ENCODE data around the gene IRF3. TPM values are rescaled to one million over a fixed set of nuclear protein-coding genes. Genes with fewer than 3 reads are reported as not detected.
A peak's percentile ranks its signal among the peaks of the same experiment; 100 is the strongest.

Gene IRF3
- total and polyA plus RNA-seq, 4 experiments from 2014 or later, result 64.1 to 386 (median 220) TPM

- ChIA-PET POLR2A (ENCODE audit: partially characterized antibody) (no interaction called here), CTCF (ENCODE audit: partially characterized antibody) (interaction anchor here (1.4 to 1.6 kb wide), 2 partner anchors 94 to 184 kb away, joined by 3 to 4 read pairs; no protein-coding TSS in a partner anchor)
- Histone ChIP-seq H3K4me1 (ENCODE audit: insufficient read depth, low read length) (peaks cover 25% of the 10 kb centered on the region), H3K27ac (ENCODE audit: low read depth, low read length) (no peak overlapping the region), H3K4me3 (ENCODE audit: low read length in 2 of 2) (no peak overlapping the region), H3K9me3 (ENCODE audit: control insufficient read depth in 1 of 2, low read length in 2 of 2) (no peaks in the 10 kb centered on the region), H3K27me3 (ENCODE audit: insufficient read depth, low read length) (no peaks in the 10 kb centered on the region), H3K36me3 (ENCODE audit: insufficient read depth, low read length) (peaks cover 34% of the 10 kb centered on the region)
- H3K4me3 Mint-ChIP-seq, result no peak overlapping the region
- no peaks in the 10 kb centered on the region for H3K9me3 Mint-ChIP-seq
- peaks cover 25 to 44% of the 10 kb centered on the region in 2 donors for H3K36me3 Mint-ChIP-seq
- peaks cover 12 to 24% (median 18%) of the 10 kb centered on the region in 4 donors for H3K4me1 Mint-ChIP-seq
- intact Hi-C loops (cut with micrococcal nuclease), result no loop called here
- peaks cover 6 to 12% of the 10 kb centered on the region in 2 donors for H3K27me3 Mint-ChIP-seq
- DNase-seq, result peak in 1 of 5 donors; percentile 15
- H3K27ac Mint-ChIP-seq, result no peak overlapping the region
These were observed 20.9 kb upstream of the IRF3 start for GRCh38 chr19:49686503-49687088.

GRCh38 chr19:49685845-49686332 lies 20.2 kb upstream of the IRF3 start:
- Histone ChIP-seq H3K27ac (ENCODE audit: low read depth, low read length) (no peak overlapping the region), H3K4me1 (ENCODE audit: insufficient read depth, low read length) (peaks cover 22% of the 10 kb centered on the region), H3K27me3 (ENCODE audit: insufficient read depth, low read length) (no peaks in the 10 kb centered on the region), H3K9me3 (ENCODE audit: control insufficient read depth in 1 of 2, low read length in 2 of 2) (no peaks in the 10 kb centered on the region), H3K4me3 (ENCODE audit: low read length in 2 of 2) (no peak overlapping the region), H3K36me3 (ENCODE audit: insufficient read depth, low read length) (peaks cover 34% of the 10 kb centered on the region)
- Mint-ChIP-seq H3K9me3 (no peaks in the 10 kb centered on the region), H3K4me1 (peaks cover 9 to 20% (median 15%) of the 10 kb centered on the region in 4 donors), H3K27ac (no peak overlapping the region), H3K27me3 (peaks cover 5 to 7% of the 10 kb centered on the region in 2 donors), H3K4me3 (no peak overlapping the region), H3K36me3 (peaks cover 26 to 45% of the 10 kb centered on the region in 2 donors)
- POLR2A ChIA-PET (ENCODE audit: partially characterized antibody), result interaction anchor here (0.6 kb wide), 1 partner anchor 9 kb away, joined by 3 read pairs; no protein-coding TSS in a partner anchor
- CTCF ChIA-PET (ENCODE audit: partially characterized antibody), result interaction anchor here (1.4 to 1.8 kb wide), 3 partner anchors 10 to 183 kb away, joined by 3 to 4 read pairs (median 4); no protein-coding TSS in a partner anchor
- intact Hi-C loops (cut with micrococcal nuclease), result no loop called here
- peak in 1 of 5 donors; percentile 12 for DNase-seq

GRCh38 chr19:49684983-49685553 lies 19.4 kb upstream of the IRF3 start:
- Histone ChIP-seq H3K9me3 (ENCODE audit: control insufficient read depth in 1 of 2, low read length in 2 of 2) (no peaks in the 10 kb centered on the region), H3K4me1 (ENCODE audit: insufficient read depth, low read length) (peaks cover 22% of the 10 kb centered on the region), H3K27ac (ENCODE audit: low read depth, low read length) (no peak overlapping the region), H3K27me3 (ENCODE audit: insufficient read depth, low read length) (no peaks in the 10 kb centered on the region), H3K36me3 (ENCODE audit: insufficient read depth, low read length) (peaks cover 34% of the 10 kb centered on the region), H3K4me3 (ENCODE audit: low read length in 2 of 2) (no peak overlapping the region)
- Mint-ChIP-seq H3K9me3 (no peaks in the 10 kb centered on the region), H3K4me1 (peaks cover 2 to 20% (median 12%) of the 10 kb centered on the region in 4 donors), H3K27me3 (no peaks in the 10 kb centered on the region), H3K27ac (no peak overlapping the region), H3K36me3 (peaks cover 26 to 45% of the 10 kb centered on the region in 2 donors), H3K4me3 (no peak overlapping the region)
- no peak for DNase-seq
- ChIA-PET CTCF (ENCODE audit: partially characterized antibody) (interaction anchor here (1.0 to 1.8 kb wide), 5 partner anchors 11 to 182 kb away, joined by 3 to 4 read pairs (median 3); no protein-coding TSS in a partner anchor), POLR2A (ENCODE audit: partially characterized antibody) (interaction anchor here (0.6 kb wide), 1 partner anchor 10 kb away, joined by 3 read pairs; no protein-coding TSS in a partner anchor)
- intact Hi-C loops (cut with micrococcal nuclease), result no loop called here

DNA sequence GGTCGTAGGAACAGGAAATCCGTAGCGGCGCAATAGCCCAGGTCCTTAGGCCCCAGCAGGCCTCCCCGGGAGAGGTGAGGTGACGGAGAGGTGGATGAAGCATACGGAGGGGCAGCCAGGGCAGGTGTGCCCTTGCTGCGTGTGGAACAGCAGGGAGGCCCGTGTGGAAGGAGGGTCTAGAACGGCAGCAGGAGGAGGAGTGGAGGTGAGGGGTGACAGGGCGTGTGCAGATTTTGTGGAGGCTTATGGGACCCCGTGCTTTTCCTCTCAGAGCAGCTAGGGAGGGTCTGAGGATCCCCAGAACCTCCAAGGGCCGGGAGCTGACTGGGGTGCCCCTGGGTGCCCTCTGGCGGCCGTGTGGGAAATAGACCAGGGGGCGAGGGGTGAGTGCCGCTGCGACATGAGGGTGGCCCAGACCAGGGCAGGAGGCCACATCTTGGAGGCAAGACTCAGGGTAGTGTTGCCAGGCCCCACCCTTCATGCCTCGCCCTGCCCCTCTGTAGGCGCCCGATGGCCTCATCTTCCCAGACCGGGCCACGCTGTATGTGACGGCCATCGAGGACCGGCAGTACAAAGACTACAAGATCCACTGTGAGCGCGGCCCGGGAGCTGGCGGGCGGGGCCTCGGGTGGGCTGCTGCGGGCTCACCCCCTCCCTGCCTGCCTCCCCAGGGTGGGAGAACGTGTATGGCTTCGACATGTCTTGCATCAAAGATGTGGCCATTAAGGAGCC lies 18.8 kb upstream of the IRF3 start:
- no peak overlapping the region for H3K27ac ChIP-seq (ENCODE audit: low read depth, low read length)
- H3K4me3 Mint-ChIP-seq, result no peak overlapping the region
- no peaks in the 10 kb centered on the region for H3K9me3 Mint-ChIP-seq
- DNase-seq, result peak in 2 of 5 donors; percentile 26 to 37
- no peak overlapping the region for H3K4me3 ChIP-seq (ENCODE audit: low read length in 2 of 2)
- no peaks in the 10 kb centered on the region for H3K27me3 ChIP-seq (ENCODE audit: insufficient read depth, low read length)
- peaks cover 26 to 44% of the 10 kb centered on the region in 2 donors for H3K36me3 Mint-ChIP-seq
- H3K36me3 ChIP-seq (ENCODE audit: insufficient read depth, low read length), result peaks cover 34% of the 10 kb centered on the region
- H3K9me3 ChIP-seq (ENCODE audit: control insufficient read depth in 1 of 2, low read length in 2 of 2), result no peaks in the 10 kb centered on the region
- CTCF ChIA-PET (ENCODE audit: partially characterized antibody), result interaction anchor here (0.7 to 1.8 kb wide), 4 partner anchors 12 to 114 kb away, joined by 3 to 4 read pairs (median 3); no protein-coding TSS in a partner anchor
- peak overlapping the region in 1 of 7 donors; percentile 48 for H3K27ac Mint-ChIP-seq
- POLR2A ChIA-PET (ENCODE audit: partially characterized antibody), result no interaction called here
- H3K4me1 ChIP-seq (ENCODE audit: insufficient read depth, low read length), result peaks cover 22% of the 10 kb centered on the region
- intact Hi-C loops (cut with micrococcal nuclease), result no loop called here
- peaks cover 6 to 22% (median 13%) of the 10 kb centered on the region in 4 donors for H3K4me1 Mint-ChIP-seq
- H3K27me3 Mint-ChIP-seq, result no peaks in the 10 kb centered on the region

DNA sequence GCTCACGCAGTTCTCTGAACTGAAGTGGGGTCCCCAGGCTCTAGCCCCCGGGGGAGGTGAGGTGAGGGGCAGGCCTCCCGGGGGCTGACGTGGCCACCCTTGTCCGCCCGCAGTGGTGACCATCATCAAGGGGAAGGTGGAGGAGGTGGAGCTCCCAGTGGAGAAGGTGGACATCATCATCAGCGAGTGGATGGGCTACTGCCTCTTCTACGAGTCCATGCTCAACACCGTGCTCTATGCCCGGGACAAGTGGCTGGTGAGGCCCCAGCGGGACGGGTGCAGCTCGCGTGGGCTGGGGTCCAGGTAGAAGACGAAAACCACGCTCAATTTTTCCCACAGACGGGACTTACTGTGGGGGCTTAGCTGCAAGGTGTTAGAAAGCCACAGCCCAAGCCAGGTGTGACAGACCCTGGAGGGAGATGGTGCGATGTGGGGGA lies 18.2 kb upstream of the IRF3 start:
- peaks cover 6 to 26% (median 13%) of the 10 kb centered on the region in 4 donors for H3K4me1 Mint-ChIP-seq
- ChIA-PET POLR2A (ENCODE audit: partially characterized antibody) (no interaction called here), CTCF (ENCODE audit: partially characterized antibody) (interaction anchor here (0.7 to 1.8 kb wide), 3 partner anchors 12 to 114 kb away, joined by 3 to 4 read pairs (median 3); no protein-coding TSS in a partner anchor)
- H3K4me3 Mint-ChIP-seq, result no peak overlapping the region
- peaks cover 23% of the 10 kb centered on the region for H3K4me1 ChIP-seq (ENCODE audit: insufficient read depth, low read length)
- intact Hi-C loops (cut with micrococcal nuclease), result no loop called here
- H3K27ac ChIP-seq (ENCODE audit: low read depth, low read length), result no peak overlapping the region
- H3K36me3 Mint-ChIP-seq, result peaks cover 26 to 44% of the 10 kb centered on the region in 2 donors
- peak in 1 of 5 donors; percentile 14 for DNase-seq
- peak overlapping the region in 1 of 7 donors; percentile 13 for H3K27ac Mint-ChIP-seq
- H3K4me3 ChIP-seq (ENCODE audit: low read length in 2 of 2), result no peak overlapping the region
- H3K9me3 ChIP-seq (ENCODE audit: control insufficient read depth in 1 of 2, low read length in 2 of 2), result no peaks in the 10 kb centered on the region
- H3K9me3 Mint-ChIP-seq, result no peaks in the 10 kb centered on the region
- H3K27me3 Mint-ChIP-seq, result no peaks in the 10 kb centered on the region
- H3K27me3 ChIP-seq (ENCODE audit: insufficient read depth, low read length), result no peaks in the 10 kb centered on the region
- peaks cover 34% of the 10 kb centered on the region for H3K36me3 ChIP-seq (ENCODE audit: insufficient read depth, low read length)

GRCh38 chr19:49682274-49682673 lies 16.6 kb upstream of the IRF3 start:
- Histone ChIP-seq H3K4me3 (ENCODE audit: low read length in 2 of 2) (no peak overlapping the region), H3K27ac (ENCODE audit: low read depth, low read length) (no peak overlapping the region), H3K36me3 (ENCODE audit: insufficient read depth, low read length) (peaks cover 34% of the 10 kb centered on the region), H3K9me3 (ENCODE audit: control insufficient read depth in 1 of 2, low read length in 2 of 2) (no peaks in the 10 kb centered on the region), H3K27me3 (ENCODE audit: insufficient read depth, low read length) (no peaks in the 10 kb centered on the region), H3K4me1 (ENCODE audit: insufficient read depth, low read length) (peaks cover 35% of the 10 kb centered on the region)
- Mint-ChIP-seq H3K27ac (peak overlapping the region in 4 of 7 donors; percentile 15 to 83 (median 54)), H3K36me3 (peaks cover 26 to 38% of the 10 kb centered on the region in 2 donors), H3K4me1 (peaks cover 9 to 37% (median 21%) of the 10 kb centered on the region in 4 donors), H3K27me3 (no peaks in the 10 kb centered on the region), H3K4me3 (peak overlapping the region in 2 of 8 donors; percentile 31 to 35), H3K9me3 (no peaks in the 10 kb centered on the region)
- DNase-seq, result peak in 1 of 5 donors; percentile 19
- ChIA-PET POLR2A (ENCODE audit: partially characterized antibody) (interaction anchor here (1.9 kb wide), 1 partner anchor 111 kb away, joined by 11 read pairs; no protein-coding TSS in a partner anchor), CTCF (ENCODE audit: partially characterized antibody) (interaction anchor here (0.9 to 1.5 kb wide), 2 partner anchors 135 to 176 kb away, joined by 3 to 5 read pairs; no protein-coding TSS in a partner anchor)
- intact Hi-C loops (cut with micrococcal nuclease), result no loop called here

Data from CD4-positive, alpha-beta memory T cell (primary cell).